ENCODE results near the gene GTF2H1.

GRCh38 chr11:18310800-18311340, 11.5 kb upstream of the GTF2H1 start:
- TF ChIP-seq CTCF (IDR thresholded peaks at IDR 0.05) (no peak), POLR2AphosphoS5 (IDR thresholded peaks at IDR 0.05) (no peak), POLR2A (IDR thresholded peaks at IDR 0.05) (no peak)
